ENCODE results near the gene OR13H1.
"Not testable (repeated sequence)": the region's sequence is repeated elsewhere in the genome, so short reads cannot be mapped to it uniquely, and the experiment has no call there.

OR13H1 gene

DNA sequence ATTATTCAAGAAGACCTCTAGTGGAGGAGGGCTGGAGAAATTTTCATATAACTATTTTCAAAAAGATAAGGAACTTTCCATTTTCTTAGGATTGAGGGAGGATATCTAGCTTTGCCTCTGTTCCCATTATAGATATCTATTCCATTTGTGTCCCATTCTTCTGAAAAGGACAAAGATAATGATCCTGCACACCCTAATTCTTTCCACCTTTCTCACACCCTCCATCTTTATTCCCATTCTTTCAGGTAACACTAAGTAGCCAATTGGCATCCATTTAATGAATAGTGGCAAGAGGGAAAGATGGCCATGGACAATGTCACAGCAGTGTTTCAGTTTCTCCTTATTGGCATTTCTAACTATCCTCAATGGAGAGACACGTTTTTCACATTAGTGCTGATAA lies at the start of gene OR13H1:
OR13H1 (plus strand) TSS at position 301 of the 400 bp plus-strand sequence; CDS start at position 301, 0 bp downstream.
- in situ Hi-C loops (cut with MboI; ENCODE audit: low pct_unique_long_range_greater_than_20kb, low sequenced_read_pairs, unreplicated experiment), result no loop called here
- no peak for TF ChIP-seq CTCF (IDR thresholded peaks at IDR 0.05; ENCODE audit: extremely low read depth, insufficient read depth, missing control alignments)
- no peak for DNase-seq (ENCODE audit: low spot score)

DNA sequence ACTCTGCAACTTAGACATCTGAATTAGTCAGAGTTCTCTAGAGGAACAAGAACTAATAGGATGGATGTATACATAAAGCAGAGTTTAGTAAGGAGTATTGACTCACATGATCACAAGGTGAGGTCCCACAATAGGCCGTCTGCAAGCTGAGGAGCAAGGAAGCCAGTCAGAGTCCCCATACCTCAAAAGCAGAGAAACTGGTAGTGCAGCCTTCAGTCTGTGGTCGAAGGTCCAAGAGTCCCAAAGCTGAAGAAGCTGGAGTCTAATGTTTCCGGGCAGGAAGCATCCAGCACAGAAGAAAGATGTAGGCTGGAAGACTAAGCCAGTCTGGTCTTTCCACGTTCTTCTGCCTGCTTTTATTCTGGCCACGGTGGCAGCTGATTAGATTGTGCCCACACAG lies 42.3 kb upstream of the OR13H1 start:
- in situ Hi-C loops (cut with MboI; ENCODE audit: low pct_unique_long_range_greater_than_20kb, low sequenced_read_pairs, unreplicated experiment); DNase-seq (ENCODE audit: low spot score): not testable (repeated sequence)

DNA sequence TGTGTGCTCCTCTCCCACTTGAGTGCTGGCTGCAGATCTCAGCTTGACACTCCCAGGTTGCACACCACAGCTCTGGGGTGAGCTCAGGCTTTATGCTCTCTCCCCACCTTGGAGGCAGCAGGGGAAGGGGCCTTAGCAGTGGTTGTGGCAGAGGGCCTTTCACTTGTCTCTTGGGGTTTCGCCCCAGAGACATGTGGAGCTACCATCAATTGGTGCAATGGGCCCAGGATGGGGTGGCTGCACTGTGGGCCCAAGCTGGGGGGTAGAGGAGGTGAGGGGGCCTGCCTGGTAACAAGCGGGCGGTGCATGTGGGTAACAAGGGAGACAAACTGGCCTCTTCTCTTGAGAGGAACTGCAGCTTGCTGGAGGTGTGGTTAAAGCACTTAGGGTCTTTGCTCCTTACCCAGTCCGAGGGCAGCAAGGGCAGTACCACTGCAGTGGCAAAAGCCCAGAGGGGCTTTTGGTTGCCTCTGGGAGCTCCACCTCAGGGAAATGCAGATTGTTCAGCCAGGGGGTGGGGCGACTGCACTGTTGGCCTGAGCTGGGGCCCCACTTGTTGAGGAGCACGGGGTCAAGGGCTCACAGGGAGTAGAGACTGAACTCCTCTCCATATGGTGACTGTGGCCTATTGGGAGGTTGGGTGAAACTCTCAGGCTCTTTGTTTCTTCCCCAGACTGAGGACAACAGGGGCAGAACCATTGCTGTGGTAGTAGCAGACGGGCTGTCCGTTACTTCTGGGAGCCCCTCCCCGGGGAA lies 30.5 kb upstream of the OR13H1 start:
- no peak for TF ChIP-seq CTCF (IDR thresholded peaks at IDR 0.05; ENCODE audit: extremely low read depth, insufficient read depth, missing control alignments)
- DNase-seq (ENCODE audit: low spot score), result no peak
- in situ Hi-C loops (cut with MboI; ENCODE audit: low pct_unique_long_range_greater_than_20kb, low sequenced_read_pairs, unreplicated experiment), result no loop called here

DNA sequence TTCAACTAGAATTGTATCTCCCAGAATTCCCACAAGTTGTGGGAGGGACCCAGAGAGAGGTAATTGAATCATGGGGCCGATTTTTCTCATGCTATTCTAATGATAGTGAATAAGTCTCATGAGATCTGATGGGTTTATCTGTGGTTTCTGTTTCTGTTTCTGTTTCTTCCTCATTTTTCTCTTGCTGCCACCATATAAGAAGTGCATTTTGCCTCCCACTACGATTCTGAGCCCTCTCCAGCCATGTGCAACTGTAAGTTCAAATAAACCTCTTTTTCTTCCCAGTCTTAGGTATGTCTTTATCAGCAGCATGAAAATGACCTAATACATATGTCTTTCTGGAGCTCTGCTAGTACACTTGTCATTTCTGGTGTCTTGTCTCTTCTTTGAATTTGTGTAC lies 22.1 kb upstream of the OR13H1 start:
- in situ Hi-C loops (cut with MboI; ENCODE audit: low pct_unique_long_range_greater_than_20kb, low sequenced_read_pairs, unreplicated experiment), result no loop called here
- no peak for TF ChIP-seq CTCF (IDR thresholded peaks at IDR 0.05; ENCODE audit: extremely low read depth, insufficient read depth, missing control alignments)
- no peak for DNase-seq (ENCODE audit: low spot score)

- in situ Hi-C loops (cut with MboI; ENCODE audit: low pct_unique_long_range_greater_than_20kb, low sequenced_read_pairs, unreplicated experiment), result no loop called here
- no peak for TF ChIP-seq CTCF (IDR thresholded peaks at IDR 0.05; ENCODE audit: extremely low read depth, insufficient read depth, missing control alignments)
- no peak for DNase-seq (ENCODE audit: low spot score)
Observed at GRCh38 chrX:131544218-131544617, 344 bp downstream of the OR13H1 start.

DNA sequence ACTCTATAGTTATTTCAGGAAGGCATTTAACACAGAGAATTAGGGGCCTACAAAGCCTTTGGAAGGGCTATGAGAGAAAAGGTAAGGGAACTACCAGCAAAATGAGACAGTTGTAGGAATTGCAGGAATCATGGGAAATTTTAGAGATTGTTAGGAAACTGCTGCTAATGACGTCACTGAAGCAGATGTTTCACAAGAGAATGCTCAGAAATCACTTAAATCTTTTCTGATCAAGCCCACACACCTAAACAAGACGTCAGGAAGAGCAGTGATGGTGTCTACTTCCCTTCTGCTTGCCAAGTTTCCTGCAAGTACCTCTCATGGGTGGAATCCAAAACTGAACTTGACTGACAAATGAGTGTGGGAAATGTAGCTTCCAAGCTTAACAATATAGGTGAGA lies 5.1 kb downstream of the OR13H1 start:
- TF ChIP-seq CTCF (IDR thresholded peaks at IDR 0.05; ENCODE audit: extremely low read depth, insufficient read depth, missing control alignments), result no peak
- no peak for DNase-seq (ENCODE audit: low spot score)
- in situ Hi-C loops (cut with MboI; ENCODE audit: low pct_unique_long_range_greater_than_20kb, low sequenced_read_pairs, unreplicated experiment), result no loop called here

GRCh38 chrX:131552453-131552852 lies 8.6 kb downstream of the OR13H1 start:
- DNase-seq (ENCODE audit: low spot score); in situ Hi-C loops (cut with MboI; ENCODE audit: low pct_unique_long_range_greater_than_20kb, low sequenced_read_pairs, unreplicated experiment): not testable (repeated sequence)

DNA sequence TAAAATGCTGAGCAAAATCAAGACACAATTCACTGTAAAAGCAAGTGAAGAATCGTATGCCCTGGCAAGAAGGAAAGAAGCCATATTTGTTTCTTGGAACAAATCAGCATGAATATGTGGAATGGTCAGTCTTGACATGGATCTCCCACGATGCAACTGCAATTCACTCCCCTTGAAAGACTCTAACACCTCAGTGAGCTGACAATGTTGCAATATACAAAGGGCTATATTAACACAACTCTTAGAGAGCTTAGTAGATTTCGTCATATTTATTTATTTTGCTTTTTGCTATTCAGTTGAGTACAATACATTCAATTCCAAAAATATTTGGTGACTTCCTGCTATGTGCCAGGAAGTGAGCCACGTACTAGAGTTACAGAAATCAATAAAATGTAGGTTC lies 14.7 kb downstream of the OR13H1 start:
- TF ChIP-seq CTCF (IDR thresholded peaks at IDR 0.05; ENCODE audit: extremely low read depth, insufficient read depth, missing control alignments), result no peak
- in situ Hi-C loops (cut with MboI; ENCODE audit: low pct_unique_long_range_greater_than_20kb, low sequenced_read_pairs, unreplicated experiment), result no loop called here
- DNase-seq (ENCODE audit: low spot score), result no peak

Measured in GM13977 (cell line).